HG03175 (cell line): Measurements from ENCODE around the gene G6PC1.
"Not testable (repeated sequence)": the region's sequence is repeated elsewhere in the genome, so short reads cannot be mapped to it uniquely, and the experiment has no call there.

Experiments used
- ATAC-seq: cut with Tn5 transposase; IDR thresholded peaks from one replicate; pipeline ENCODE4 v1.9.1; 2021; ENCODE audit warnings: mild to moderate bottlenecking, moderate library complexity; ENCODE audit not compliant: unreplicated experiment

Gene G6PC1

DNA sequence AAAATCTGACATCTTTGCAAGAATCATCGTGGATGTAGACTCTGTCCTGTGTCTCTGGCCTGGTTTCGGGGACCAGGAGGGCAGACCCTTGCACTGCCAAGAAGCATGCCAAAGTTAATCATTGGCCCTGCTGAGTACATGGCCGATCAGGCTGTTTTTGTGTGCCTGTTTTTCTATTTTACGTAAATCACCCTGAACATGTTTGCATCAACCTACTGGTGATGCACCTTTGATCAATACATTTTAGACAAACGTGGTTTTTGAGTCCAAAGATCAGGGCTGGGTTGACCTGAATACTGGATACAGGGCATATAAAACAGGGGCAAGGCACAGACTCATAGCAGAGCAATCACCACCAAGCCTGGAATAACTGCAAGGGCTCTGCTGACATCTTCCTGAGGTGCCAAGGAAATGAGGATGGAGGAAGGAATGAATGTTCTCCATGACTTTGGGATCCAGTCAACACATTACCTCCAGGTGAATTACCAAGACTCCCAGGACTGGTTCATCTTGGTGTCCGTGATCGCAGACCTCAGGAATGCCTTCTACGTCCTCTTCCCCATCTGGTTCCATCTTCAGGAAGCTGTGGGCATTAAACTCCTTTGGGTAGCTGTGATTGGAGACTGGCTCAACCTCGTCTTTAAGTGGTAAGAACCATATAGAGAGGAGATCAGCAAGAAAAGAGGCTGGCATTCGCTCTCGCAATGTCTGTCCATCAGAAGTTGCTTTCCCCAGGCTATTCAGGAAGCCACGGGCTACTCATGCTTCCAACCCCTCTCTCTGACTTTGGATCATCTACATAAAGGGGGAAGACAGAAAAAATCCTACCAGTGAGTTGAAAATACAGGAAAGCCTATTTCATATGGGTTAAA, at the start of gene G6PC1:
Gene G6PC1 (plus strand): TSS at position 340 of the 872 bp plus-strand sequence. CDS start 78 bp downstream, at position 418.
- no peak for ATAC-seq

DNA sequence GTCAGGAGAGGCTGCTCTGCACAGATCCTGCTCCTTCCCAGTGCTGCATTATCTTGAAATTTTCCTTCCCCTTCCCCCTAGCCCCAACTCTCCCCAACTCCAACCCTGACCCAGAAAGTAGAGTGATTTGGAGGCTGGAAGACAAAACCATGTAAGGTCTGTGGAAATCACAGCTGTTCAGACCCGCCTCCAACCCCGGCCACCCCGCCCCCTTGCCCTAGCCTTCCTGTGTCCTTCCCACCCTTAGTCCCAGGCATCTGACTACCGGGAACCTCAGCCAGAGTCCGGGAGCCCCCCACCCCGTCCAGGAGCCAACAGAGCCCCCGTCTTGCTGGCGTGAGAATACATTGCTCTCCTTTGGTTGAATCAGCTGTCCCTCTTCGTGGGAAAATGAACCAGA, 49.6 kb upstream of the G6PC1 start, which contains the start of gene AOC3:
Gene AOC3 (plus strand): TSS at position 246 of the 400 bp plus-strand sequence. CDS start 145 bp downstream, at position 391.
- ATAC-seq, result no peak

DNA sequence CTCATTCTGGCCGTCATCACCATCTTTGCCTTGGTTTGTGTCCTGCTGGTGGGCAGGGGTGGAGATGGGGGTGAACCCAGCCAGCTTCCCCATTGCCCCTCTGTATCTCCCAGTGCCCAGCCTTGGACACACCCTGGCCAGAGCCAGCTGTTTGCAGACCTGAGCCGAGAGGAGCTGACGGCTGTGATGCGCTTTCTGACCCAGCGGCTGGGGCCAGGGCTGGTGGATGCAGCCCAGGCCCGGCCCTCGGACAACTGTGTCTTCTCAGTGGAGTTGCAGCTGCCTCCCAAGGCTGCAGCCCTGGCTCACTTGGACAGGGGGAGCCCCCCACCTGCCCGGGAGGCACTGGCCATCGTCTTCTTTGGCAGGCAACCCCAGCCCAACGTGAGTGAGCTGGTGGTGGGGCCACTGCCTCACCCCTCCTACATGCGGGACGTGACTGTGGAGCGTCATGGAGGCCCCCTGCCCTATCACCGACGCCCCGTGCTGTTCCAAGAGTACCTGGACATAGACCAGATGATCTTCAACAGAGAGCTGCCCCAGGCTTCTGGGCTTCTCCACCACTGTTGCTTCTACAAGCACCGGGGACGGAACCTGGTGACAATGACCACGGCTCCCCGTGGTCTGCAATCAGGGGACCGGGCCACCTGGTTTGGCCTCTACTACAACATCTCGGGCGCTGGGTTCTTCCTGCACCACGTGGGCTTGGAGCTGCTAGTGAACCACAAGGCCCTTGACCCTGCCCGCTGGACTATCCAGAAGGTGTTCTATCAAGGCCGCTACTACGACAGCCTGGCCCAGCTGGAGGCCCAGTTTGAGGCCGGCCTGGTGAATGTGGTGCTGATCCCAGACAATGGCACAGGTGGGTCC, 49.0 kb upstream of the G6PC1 start:
- not testable (repeated sequence) for ATAC-seq

DNA sequence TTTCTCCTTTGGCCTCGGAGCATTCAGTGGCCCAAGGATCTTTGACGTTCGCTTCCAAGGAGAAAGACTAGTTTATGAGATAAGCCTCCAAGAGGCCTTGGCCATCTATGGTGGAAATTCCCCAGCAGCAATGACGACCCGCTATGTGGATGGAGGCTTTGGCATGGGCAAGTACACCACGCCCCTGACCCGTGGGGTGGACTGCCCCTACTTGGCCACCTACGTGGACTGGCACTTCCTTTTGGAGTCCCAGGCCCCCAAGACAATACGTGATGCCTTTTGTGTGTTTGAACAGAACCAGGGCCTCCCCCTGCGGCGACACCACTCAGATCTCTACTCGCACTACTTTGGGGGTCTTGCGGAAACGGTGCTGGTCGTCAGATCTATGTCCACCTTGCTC, 48.2 kb upstream of the G6PC1 start:
- ATAC-seq, result no peak

DNA sequence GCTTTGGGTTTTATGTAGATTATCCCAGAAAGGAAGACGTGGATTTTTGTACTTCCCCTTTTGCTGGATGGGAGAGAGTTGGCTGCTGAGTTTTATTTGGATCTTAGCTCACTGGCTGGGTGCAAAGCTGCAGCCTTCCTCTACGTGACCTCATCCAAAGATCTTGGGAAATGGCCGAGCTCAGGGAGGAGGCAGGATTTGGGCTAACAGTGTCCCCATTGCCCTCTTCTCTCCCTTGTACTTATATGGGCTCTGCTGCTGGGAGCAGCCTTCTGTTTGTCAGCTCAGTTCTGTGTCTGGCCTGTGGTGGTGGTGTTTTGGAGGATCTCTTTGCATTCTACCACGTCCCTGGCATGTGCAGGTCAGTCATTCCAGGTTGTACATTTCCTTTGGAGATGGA, 47.6 kb upstream of the G6PC1 start:
- no peak for ATAC-seq

DNA sequence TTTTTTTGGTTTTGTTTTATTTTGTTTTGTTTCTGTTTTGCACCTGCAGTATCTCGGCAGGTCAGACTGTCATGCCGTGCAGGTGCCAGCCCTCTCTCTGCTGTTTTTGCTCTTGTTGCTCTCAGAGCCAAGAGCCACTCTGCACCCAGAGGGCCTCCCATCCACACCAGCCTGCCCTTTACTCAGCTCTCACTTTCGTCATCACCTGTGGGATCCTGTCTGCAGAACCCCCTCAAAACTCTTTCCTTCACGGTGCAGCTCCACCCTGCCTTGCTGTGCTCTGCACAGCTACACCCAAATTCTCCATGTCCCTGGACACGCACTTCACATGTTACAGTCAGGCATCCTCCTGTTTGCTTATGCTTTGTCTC, 47.0 kb upstream of the G6PC1 start:
- no peak for ATAC-seq

DNA sequence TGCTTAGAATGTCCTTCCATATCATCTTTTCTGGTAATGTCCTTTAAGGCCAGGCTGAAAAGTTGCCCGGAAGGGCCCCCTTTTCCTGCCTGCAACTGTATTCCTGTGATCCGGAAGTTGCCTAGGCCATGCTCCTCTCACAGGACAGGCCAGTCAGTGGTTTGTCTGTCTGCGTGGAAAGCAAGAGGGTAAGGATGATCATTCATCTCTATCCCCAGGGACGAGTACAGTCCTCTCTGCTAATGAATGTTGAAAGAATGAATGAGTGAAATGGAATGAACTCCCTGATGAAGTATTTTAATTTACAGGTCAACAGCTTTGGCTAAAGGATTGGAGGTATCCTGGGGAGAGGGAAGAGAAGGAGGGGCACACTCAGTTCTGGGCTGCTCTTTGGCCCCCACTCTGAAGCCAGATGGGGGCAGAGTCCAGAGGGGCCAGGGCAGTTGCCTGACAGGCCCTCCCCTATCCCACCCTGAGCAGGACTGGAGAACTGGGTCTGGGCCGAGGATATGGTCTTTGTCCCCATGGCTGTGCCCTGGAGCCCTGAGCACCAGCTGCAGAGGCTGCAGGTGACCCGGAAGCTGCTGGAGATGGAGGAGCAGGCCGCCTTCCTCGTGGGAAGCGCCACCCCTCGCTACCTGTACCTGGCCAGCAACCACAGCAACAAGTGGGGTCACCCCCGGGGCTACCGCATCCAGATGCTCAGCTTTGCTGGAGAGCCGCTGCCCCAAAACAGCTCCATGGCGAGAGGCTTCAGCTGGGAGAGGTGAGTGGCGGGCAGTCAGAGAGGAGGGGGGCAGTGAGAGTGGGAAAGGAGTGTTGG, 46.4 kb upstream of the G6PC1 start:
- ATAC-seq, result no peak

DNA sequence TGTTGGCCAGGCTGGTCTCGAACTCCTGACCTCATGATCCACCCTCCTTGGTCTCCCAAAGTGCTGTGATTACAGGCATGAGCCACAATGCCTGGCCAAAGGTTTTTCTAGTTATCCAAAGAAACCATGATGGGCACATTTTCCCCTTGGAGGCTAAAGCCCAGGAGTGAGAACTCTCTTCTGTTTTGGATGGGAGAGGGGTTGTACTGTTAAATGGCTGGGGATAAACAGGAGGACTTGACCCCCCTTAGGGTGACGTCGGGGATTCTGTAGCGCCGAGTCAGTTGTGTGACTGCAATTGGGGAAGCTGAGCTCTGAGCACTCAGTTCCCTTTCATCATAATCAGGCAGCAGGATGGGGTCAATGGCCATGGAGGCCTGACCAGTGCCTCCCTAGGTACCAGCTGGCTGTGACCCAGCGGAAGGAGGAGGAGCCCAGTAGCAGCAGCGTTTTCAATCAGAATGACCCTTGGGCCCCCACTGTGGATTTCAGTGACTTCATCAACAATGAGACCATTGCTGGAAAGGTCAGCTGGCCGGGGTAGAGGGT, 45.5 kb upstream of the G6PC1 start:
- no peak for ATAC-seq

DNA sequence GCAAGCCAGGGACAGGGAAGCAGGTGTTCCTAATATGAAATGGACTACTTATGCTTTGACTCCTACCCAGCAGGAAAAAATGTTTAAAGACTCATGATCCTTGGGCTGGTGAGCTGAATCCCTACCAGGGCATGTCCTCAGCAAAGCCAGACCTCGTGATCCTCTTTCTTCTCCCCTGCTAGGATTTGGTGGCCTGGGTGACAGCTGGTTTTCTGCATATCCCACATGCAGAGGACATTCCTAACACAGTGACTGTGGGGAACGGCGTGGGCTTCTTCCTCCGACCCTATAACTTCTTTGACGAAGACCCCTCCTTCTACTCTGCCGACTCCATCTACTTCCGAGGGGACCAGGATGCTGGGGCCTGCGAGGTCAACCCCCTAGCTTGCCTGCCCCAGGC, 44.5 kb upstream of the G6PC1 start:
- ATAC-seq, result not testable (repeated sequence)

DNA sequence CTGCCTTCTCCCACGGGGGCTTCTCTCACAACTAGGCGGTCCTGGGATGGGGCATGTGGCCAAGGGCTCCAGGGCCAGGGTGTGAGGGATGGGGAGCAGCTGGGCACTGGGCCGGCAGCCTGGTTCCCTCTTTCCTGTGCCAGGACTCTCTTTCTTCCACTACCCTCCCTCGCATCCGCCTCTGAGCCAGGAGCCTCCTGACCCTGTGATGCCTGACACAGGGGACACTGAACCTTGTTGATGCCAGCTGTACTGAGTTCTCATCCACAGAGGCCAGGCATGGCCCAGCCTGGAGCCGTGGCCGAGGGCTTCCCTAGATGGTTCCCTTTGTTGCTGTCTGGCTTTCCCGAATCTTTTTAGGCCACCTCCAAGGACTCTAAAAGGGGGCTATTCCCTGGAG, 44.1 kb upstream of the G6PC1 start:
- ATAC-seq, result not testable (repeated sequence)

DNA sequence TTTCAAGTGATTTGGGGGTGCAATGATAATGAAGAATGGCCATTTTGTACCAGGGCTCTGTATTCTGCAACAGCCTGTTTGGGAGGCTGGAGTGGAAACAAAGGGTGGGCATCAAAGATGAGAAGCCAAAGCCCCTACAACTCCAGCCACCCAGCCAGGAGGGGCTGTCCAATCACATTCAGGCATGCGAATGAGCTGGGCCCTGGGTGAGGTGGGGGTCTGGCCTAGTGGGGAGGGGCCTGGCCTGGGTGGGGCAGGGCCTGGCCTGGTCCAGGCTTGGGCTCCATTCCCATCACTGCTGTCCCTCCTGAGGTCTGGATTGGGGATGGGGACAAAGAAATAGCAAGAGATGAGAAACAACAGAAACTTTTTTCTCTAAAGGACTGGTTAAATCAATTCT, 43.2 kb upstream of the G6PC1 start:
- ATAC-seq, result no peak

DNA sequence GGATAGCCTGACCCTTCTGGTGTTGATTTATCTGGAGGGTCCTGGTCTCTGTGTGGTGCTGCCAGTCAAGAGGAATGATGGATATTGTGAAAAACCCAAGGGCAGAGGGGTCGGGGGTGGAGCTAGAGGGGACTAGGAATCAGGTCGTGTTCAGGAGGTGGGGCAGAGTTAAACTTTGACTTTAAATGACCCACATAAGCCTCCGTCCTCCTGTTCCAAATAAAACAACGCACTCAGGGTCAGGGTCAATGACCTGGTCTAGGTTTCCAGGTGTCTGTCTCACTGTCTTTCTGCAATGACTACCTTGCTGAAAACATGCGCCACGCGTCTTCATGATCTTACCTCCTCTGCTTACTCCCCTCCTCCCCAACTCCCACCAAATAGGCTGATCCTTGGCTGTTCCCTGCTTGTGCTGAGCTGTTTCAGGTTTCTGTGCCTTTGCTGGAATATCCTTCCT, 34.9 kb upstream of the G6PC1 start:
- no peak for ATAC-seq

DNA sequence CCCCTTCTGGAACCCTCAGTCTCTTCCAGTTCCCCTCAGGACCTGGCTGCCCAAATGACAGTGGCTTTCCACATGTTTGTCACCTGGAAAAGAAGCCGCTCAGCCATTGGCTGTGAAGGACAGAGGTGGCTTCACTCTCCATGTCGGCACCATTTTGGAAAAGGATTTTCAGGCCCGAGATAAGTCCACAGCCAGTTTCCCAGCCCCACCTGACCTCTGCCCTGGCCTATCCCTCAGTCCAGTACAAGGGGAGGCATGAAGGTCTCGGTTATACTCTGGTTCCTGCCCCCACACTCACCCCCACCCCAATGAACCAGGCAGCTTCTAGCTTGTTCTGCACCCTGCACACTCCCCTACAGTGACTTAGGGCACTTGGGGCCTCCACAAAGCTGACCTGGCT, 34.4 kb upstream of the G6PC1 start:
- ATAC-seq, result no peak

DNA sequence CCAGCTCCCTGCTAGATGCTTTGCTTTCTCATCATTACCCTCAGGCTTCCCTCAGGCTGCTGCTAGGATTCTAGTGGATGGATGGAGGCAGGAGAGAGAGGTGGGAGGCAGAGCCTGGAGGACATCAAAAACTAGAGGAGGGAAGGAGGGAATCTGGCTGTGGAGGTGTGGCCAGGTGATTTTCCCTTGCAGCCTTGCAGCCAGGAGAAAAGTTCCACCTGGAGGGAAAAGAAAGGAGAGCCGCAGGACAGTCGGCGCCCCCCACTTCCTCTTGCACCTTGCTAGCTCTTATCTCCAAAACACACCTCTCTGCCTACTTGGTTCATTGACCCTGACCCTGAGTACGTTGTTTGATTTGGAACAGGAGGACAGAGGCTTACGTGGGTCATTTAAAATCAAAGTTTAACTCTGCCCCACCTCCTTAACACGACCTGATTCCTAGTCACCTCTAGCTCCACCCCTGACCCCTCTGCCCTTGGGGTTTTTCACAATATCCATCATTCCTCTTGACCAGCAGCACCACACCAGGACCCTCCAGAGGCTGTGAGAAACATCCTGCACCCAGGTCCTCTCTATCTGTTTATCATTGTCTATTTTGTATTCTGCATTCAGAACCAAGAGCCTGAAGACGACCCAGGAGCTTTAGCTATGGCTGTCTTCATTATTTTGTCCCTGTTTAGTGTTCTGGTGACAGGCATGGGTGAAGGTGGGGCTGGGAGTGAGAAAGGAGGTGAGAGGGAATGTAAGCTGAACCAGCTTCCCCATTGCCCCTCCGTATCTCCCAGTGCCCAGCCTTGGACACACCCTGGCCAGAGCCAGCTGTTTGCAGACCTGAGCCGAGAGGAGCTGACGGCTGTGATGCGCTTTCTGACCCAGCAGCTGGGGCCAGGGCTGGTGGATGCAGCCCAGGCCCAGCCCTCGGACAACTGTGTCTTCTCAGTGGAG, 33.7 kb upstream of the G6PC1 start:
- no peak for ATAC-seq

DNA sequence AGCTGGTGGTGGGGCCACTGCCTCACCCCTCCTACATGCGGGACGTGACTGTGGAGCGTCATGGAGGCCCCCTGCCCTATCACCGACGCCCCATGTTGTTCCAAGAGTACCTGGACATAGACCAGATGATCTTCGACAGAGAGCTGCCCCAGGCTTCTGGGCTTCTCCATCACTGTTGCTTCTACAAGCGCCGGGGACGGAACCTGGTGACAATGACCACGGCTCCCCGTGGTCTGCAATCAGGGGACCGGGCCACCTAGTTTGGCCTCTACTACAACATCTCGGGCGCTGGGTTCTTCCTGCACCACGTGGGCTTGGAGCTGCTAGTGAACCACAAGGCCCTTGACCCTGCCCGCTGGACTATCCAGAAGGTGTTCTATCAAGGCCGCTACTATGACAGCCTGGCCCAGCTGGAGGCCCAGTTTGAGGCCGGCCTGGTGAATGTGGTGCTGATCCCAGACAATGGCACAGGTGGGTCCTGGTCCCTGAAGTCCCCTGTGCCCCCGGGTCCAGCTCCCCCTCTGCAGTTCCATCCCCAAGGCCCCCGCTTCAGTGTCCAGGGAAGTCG, 32.8 kb upstream of the G6PC1 start:
- ATAC-seq, result not testable (repeated sequence)

DNA sequence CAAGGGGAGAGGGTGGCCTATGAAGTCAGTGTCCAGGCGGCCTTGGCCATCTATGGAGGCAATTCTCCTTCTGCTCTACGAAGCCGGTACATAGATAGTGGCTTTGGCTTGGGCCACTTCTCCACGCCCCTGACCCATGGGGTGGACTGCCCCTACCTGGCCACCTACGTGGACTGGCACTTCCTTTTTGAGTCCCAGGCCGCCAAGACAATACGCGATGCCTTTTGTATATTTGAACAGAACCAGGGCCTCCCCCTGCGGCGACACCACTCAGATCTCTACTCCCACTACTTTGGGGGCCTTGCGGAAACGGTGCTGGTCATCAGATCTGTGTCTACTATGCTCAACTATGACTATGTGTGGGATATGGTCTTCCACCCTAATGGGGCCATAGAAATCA, 32.3 kb upstream of the G6PC1 start:
- no peak for ATAC-seq

DNA sequence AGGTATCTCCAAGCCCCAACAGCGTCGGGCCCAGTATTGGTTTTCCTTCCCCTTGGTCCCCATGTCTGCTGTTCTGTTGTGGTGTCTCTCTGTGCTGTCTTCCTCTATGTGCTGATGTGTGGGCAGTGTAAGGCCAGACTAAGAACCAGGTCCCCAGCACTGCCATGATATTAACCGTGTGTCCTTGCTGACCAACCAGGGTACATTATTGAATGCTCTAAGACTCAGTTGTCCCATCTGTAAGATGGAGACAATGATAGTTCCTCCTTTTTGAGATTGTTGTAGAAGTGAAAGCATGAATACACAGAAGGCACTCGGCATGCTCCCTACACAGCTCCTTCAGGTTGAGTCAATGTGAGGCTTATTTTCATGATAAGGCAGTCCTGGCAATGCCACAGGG, 29.0 kb upstream of the G6PC1 start:
- no peak for ATAC-seq

DNA sequence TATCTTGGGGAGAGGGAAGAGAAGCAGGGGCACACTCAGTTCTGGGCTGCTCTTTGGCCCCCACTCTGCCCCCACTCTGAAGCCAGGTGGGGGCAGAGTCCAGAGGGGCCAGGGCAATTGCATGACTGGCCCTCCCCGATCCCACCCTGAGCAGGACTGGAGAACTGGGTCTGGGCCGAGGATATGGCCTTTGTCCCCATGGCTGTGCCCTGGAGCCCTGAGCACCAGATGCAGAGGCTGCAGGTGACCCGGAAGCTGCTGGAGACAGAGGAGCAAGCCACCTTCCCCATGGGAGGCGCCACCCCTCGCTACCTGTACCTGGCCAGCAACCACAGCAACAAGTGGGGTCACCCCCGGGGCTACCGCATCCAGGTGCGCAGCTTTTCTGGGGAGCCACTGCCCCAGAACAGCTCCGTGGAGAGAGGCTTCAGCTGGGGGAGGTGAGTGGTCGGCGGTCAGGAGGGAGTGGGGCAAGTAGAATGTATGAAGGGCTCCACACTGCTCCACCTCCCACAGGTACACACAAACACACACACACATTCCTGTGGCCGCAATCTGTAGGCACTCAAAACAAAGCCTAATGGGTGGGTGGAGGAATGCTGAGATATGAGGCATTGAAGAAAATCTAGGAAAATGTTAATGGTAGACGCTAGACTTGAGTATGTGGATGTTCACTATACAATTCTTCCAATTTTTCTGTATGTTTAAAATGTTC, 28.2 kb upstream of the G6PC1 start:
- ATAC-seq, result no peak
